GM23248 (cell line): ENCODE measurements around the gene SLC25A21.

ENCODE experiments used
- EZH2 ChIP-seq: fragments of 200-600 bp; sonication (generic); IDR thresholded peaks from 2 replicates; pipeline ENCODE4 v1.6.1; 2018; ENCODE audit warnings: antibody characterized with exemption, mild to moderate bottlenecking; ENCODE audit not compliant: insufficient read depth, poor library complexity, severe bottlenecking
- EZH2phosphoT487 ChIP-seq: fragments of 200-600 bp; sonication (generic); IDR thresholded peaks from 2 replicates; pipeline ENCODE4 v1.6.1; 2018; ENCODE audit warnings: antibody characterized with exemption, moderate library complexity, mild to moderate bottlenecking, low read depth; ENCODE audit not compliant: insufficient read depth

DNA sequence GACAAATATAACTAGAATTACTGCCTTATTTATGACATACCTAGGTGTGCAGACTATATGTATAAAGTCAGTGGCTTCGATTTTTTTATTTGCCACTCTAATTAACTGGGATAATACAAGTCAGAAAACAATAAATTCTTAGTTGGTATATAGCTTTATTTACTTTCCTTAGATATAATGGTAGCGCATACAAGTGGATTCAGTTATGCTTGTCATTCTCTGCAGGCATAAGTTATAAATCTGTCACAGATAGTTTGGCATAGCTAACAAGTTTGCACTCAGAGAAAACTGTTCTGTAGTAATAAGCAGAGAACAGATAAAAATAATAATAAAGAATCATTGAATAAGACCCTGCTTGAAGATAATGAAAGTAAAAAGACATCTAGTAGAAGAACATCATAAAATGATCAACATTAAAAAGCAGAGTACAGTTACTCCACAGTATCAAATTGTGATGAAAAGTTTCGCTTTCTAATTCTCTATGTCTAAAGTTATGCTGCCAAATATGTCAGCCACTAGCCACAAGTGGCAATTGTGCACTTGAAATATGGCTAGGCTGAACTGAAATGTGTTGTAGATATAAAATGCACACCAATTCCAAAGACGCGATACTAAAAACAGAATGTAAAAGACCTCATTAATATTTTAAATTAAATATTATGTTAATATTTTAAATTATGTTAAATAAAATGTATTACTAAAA lies 224.1 kb downstream of the SLC25A21 start:
- TF ChIP-seq EZH2 (no peak), EZH2phosphoT487 (no peak)
